WTC11 (cell line): ENCODE data around the gene TARDBP. TPM values are rescaled to one million over a fixed set of nuclear protein-coding genes. Genes with fewer than 3 reads are reported as not detected.

ENCODE experiments used
- ATAC-seq: fragments of 200-7000 bp; cut with Tn5 transposase; 2 replicates; pipeline ENCODE4 v1.10.0; 2021; ENCODE audit warnings: mild to moderate bottlenecking, moderate library complexity
- CTCF ChIA-PET: fragments of 300-600 bp; sonication (Branson Sonifier 250); formaldehyde crosslinking; loops from one replicate; lab custom pipeline; 2021; ENCODE audit warnings: antibody characterized with exemption; lab: Charles Lee
- POLR2A ChIA-PET: fragments of 350-600 bp; sonication (Branson Sonifier 250); formaldehyde crosslinking; loops from one replicate; lab custom pipeline; 2021; ENCODE audit warnings: antibody characterized with exemption; lab: Charles Lee
- DNase-seq: peaks from one replicate; pipeline ENCODE4 v3.0.0; 2021; ENCODE audit warnings: low spot score
- H3K27ac Mint-ChIP-seq: 2 replicates; pipeline ENCODE4 v1.8.0; 2021; ENCODE audit warnings: mixed read lengths
- H3K27me3 Mint-ChIP-seq: 2 replicates; pipeline ENCODE4 v1.8.0; 2021; ENCODE audit warnings: low read depth, mild to moderate bottlenecking, moderate library complexity, mixed read lengths
- H3K36me3 Mint-ChIP-seq: 2 replicates; pipeline ENCODE4 v1.8.0; 2021; ENCODE audit warnings: mixed read lengths
- H3K4me1 Mint-ChIP-seq: 2 replicates; pipeline ENCODE4 v1.8.0; 2022; ENCODE audit warnings: mixed read lengths
- H3K4me3 Mint-ChIP-seq: 2 replicates; pipeline ENCODE4 v1.8.0; 2021; ENCODE audit warnings: mild to moderate bottlenecking, moderate library complexity, mixed read lengths
- H3K9me3 Mint-ChIP-seq: 2 replicates; pipeline ENCODE4 v1.8.0; 2021; ENCODE audit warnings: mixed read lengths
- GRHL2 ChIP-seq: fragments of 250-450 bp; sonication (Bioruptor Pico); IDR thresholded peaks from 2 replicates; pipeline ENCODE4 v1.8.0; 2022; ENCODE audit warnings: mild to moderate bottlenecking, moderate library complexity; ENCODE audit not compliant: insufficient replicate concordance, severe bottlenecking
- NR2C2 ChIP-seq: sonication (generic); formaldehyde crosslinking; IDR thresholded peaks from 2 replicates; pipeline ENCODE4 v1.8.0; 2022; ENCODE audit warnings: mild to moderate bottlenecking, missing genetic modification reagents
- OVOL2 ChIP-seq: fragments of 250-450 bp; sonication (Bioruptor Pico); IDR thresholded peaks from 2 replicates; pipeline ENCODE4 v1.9.0; 2021; ENCODE audit warnings: mild to moderate bottlenecking, borderline replicate concordance
- PRRX2 ChIP-seq: fragments of 250-450 bp; sonication (Bioruptor Pico); IDR thresholded peaks from 2 replicates; pipeline ENCODE4 v1.8.0; 2021; ENCODE audit warnings: mild to moderate bottlenecking
- SMAD3 ChIP-seq: sonication (generic); formaldehyde crosslinking; IDR thresholded peaks from 2 replicates; pipeline ENCODE4 v1.8.0; 2022; ENCODE audit warnings: missing genetic modification reagents, mild to moderate bottlenecking, borderline replicate concordance
- TCF7 ChIP-seq: sonication (generic); formaldehyde crosslinking; IDR thresholded peaks from 2 replicates; pipeline ENCODE4 v1.8.0; 2022; ENCODE audit warnings: mild to moderate bottlenecking, low read depth, missing genetic modification reagents, moderate library complexity
- ZNF121 ChIP-seq: sonication (generic); formaldehyde crosslinking; IDR thresholded peaks from 2 replicates; pipeline ENCODE4 v1.8.0; 2023; ENCODE audit warnings: missing genetic modification reagents
- ZNF232 ChIP-seq: sonication (generic); formaldehyde crosslinking; IDR thresholded peaks from 2 replicates; pipeline ENCODE4 v1.8.0; 2022; ENCODE audit warnings: mild to moderate bottlenecking, missing genetic modification reagents
- ZNF671 ChIP-seq: fragments of 250-450 bp; sonication (Bioruptor Pico); IDR thresholded peaks from 2 replicates; pipeline ENCODE4 v1.8.0; 2021; ENCODE audit warnings: mild to moderate bottlenecking
- total RNA-seq: library from RNA; stranded (reverse); gene quantifications from 3 replicates; pipeline ENCODE4 v1.2.3, GENCODE V29; 2021
- TF ChIP-seq, protein P1 (sequence below): sonication (generic); formaldehyde crosslinking; IDR thresholded peaks from 2 replicates; pipeline ENCODE4 v1.8.1; 2023; ENCODE audit warnings: mild to moderate bottlenecking, moderate library complexity, missing genetic modification reagents
- TF ChIP-seq, protein P2 (sequence below): sonication (generic); formaldehyde crosslinking; IDR thresholded peaks from 2 replicates; pipeline ENCODE4 v1.8.1; 2022; ENCODE audit warnings: low read depth, mild to moderate bottlenecking, moderate library complexity, missing genetic modification reagents, borderline replicate concordance
- TF ChIP-seq, protein P3 (sequence below): sonication (generic); formaldehyde crosslinking; IDR thresholded peaks from 2 replicates; pipeline ENCODE4 v1.8.0; 2022; ENCODE audit warnings: missing genetic modification reagents
- TF ChIP-seq, protein P4 (sequence below): fragments of 250-450 bp; sonication (Bioruptor Pico); IDR thresholded peaks from 2 replicates; pipeline ENCODE4 v2.1.2; 2022; ENCODE audit warnings: mild to moderate bottlenecking, moderate library complexity
- TF ChIP-seq, protein P5 (sequence below): sonication (generic); formaldehyde crosslinking; IDR thresholded peaks from 2 replicates; pipeline ENCODE4 v1.8.1; 2022; ENCODE audit warnings: mild to moderate bottlenecking, missing genetic modification reagents, moderate library complexity, borderline replicate concordance
- TF ChIP-seq, protein P6 (sequence below): sonication (generic); formaldehyde crosslinking; IDR thresholded peaks from 2 replicates; pipeline ENCODE4 v1.8.1; 2023; ENCODE audit warnings: mild to moderate bottlenecking, missing genetic modification reagents, borderline replicate concordance
- TF ChIP-seq, protein P7 (sequence below): fragments of 250-450 bp; sonication (Bioruptor Pico); IDR thresholded peaks from 2 replicates; pipeline ENCODE4 v1.9.0; 2021; ENCODE audit warnings: mild to moderate bottlenecking

Gene TARDBP
- total RNA-seq, 1 experiment from 2014 or later, result 228 TPM

DNA sequence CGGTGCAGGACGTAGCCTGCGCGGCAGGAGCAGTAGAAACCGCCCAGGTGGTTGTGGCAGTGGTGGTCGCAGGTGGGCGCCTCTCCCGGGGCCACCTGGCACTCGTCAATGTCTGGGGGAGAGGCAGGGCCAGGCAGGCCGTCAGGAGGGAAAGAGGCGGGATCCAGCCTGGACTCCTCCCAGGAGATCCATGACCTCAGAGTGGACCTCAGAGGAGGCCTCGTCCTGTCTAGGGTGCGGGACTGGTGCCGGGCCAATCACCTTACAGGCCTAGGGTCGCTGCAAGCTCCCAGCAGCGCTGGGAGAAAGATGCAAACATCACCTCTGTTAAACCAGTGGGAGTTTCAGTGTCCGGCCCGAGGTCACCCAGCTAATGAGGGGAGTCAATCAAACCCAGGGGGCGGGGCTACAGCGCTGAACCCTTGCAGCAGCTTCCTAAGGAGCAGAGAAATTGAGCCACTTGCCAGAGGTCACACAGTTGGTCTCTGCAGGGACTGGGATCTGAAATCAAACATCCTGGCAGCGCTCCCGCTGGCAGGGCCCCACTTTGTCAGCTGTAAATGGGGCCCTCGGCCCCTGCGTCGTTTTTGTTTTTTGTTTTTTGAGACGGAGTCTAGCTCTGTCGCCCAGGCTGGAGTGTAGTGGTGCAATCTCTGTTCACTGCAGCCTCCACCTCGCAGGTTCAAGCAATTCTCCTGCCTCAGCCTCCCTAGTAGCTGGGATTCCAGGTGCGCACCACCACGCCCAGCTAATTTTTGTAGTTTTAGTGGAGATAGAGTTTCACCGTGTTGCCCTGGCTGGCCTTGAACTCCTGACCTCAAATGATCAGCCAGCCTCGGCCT is 33.2 kb downstream of the TARDBP start:
- TF ChIP-seq OVOL2 (CRISPR knock-in tag), result no peak
- TF ChIP-seq, protein P1, sequence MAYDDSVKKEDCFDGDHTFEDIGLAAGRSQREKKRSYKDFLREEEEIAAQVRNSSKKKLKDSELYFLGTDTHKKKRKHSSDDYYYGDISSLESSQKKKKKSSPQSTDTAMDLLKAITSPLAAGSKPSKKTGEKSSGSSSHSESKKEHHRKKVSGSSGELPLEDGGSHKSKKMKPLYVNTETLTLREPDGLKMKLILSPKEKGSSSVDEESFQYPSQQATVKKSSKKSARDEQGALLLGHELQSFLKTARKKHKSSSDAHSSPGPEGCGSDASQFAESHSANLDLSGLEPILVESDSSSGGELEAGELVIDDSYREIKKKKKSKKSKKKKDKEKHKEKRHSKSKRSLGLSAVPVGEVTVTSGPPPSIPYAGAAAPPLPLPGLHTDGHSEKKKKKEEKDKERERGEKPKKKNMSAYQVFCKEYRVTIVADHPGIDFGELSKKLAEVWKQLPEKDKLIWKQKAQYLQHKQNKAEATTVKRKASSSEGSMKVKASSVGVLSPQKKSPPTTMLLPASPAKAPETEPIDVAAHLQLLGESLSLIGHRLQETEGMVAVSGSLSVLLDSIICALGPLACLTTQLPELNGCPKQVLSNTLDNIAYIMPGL (CRISPR knock-in tag), result 0 out of 2 replicates have a peak, but pooled peaks have one; percentile 26
- TF ChIP-seq, all 79 proteins: peak for 1
- H3K4me3 Mint-ChIP-seq, result peak overlapping the region; percentile 57
- H3K27me3 Mint-ChIP-seq, result no peaks in the 10 kb centered on the region
- no peaks in the 10 kb centered on the region for H3K9me3 Mint-ChIP-seq
- DNase-seq (peak; percentile 83), ATAC-seq (peak; percentile 95)
- ChIA-PET CTCF (interaction anchor here (0.6 to 3.6 kb wide), 7 partner anchors 8 to 126 kb away, joined by 3 to 49 read pairs (median 5); partner anchors contain the start of gene SRM), POLR2A (interaction anchor here (0.5 to 1.4 kb wide), 2 partner anchors 11 to 76 kb away, joined by 3 to 6 read pairs; no protein-coding TSS in a partner anchor)
- H3K27ac Mint-ChIP-seq, result peak overlapping the region; percentile 85; the same call in 1 of the 2 replicates
- no peaks in the 10 kb centered on the region for H3K36me3 Mint-ChIP-seq
- peaks cover 6% of the 10 kb centered on the region for H3K4me1 Mint-ChIP-seq

DNA sequence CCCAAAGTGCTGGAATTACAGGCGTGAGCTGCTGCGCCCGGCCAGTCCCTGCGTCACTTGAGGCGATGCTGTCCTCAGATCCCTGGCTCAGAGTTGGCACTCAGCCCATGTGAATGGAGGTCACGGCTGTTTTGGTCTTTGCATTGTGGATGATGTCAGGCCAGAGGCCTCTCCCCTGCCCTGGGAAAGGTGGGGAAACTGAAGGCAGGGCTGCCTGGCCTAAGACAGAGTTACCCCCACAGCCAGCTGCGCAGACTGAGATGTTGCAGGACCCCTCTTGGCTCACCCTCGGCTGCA is 33.8 kb downstream of the TARDBP start:
- no peaks in the 10 kb centered on the region for H3K27me3 Mint-ChIP-seq
- ATAC-seq (no peak), DNase-seq (no peak)
- H3K36me3 Mint-ChIP-seq, result no peaks in the 10 kb centered on the region
- CTCF ChIA-PET, result interaction anchor here (0.6 to 3.6 kb wide), 6 partner anchors 8 to 125 kb away, joined by 3 to 49 read pairs (median 7); partner anchors contain the start of gene SRM
- peaks cover 6% of the 10 kb centered on the region for H3K4me1 Mint-ChIP-seq
- no peak overlapping the region for H3K27ac Mint-ChIP-seq
- no peak overlapping the region for H3K4me3 Mint-ChIP-seq
- POLR2A ChIA-PET, result interaction anchor here (1.4 kb wide), 1 partner anchor 10 kb away, joined by 3 read pairs; no protein-coding TSS in a partner anchor
- H3K9me3 Mint-ChIP-seq, result no peaks in the 10 kb centered on the region
- TF ChIP-seq GRHL2 (CRISPR knock-in tag) (no peak), PRRX2 (no peak), TCF7 (CRISPR knock-in tag) (no peak), ZNF121 (CRISPR knock-in tag) (no peak), NR2C2 (CRISPR knock-in tag) (no peak), SMAD3 (CRISPR knock-in tag) (no peak), ZNF671 (CRISPR knock-in tag) (no peak), ZNF232 (no peak)
- TF ChIP-seq, protein P2, sequence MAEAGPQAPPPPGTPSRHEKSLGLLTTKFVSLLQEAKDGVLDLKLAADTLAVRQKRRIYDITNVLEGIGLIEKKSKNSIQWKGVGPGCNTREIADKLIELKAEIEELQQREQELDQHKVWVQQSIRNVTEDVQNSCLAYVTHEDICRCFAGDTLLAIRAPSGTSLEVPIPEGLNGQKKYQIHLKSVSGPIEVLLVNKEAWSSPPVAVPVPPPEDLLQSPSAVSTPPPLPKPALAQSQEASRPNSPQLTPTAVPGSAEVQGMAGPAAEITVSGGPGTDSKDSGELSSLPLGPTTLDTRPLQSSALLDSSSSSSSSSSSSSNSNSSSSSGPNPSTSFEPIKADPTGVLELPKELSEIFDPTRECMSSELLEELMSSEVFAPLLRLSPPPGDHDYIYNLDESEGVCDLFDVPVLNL (CRISPR knock-in tag), result no peak
- TF ChIP-seq, protein P3, sequence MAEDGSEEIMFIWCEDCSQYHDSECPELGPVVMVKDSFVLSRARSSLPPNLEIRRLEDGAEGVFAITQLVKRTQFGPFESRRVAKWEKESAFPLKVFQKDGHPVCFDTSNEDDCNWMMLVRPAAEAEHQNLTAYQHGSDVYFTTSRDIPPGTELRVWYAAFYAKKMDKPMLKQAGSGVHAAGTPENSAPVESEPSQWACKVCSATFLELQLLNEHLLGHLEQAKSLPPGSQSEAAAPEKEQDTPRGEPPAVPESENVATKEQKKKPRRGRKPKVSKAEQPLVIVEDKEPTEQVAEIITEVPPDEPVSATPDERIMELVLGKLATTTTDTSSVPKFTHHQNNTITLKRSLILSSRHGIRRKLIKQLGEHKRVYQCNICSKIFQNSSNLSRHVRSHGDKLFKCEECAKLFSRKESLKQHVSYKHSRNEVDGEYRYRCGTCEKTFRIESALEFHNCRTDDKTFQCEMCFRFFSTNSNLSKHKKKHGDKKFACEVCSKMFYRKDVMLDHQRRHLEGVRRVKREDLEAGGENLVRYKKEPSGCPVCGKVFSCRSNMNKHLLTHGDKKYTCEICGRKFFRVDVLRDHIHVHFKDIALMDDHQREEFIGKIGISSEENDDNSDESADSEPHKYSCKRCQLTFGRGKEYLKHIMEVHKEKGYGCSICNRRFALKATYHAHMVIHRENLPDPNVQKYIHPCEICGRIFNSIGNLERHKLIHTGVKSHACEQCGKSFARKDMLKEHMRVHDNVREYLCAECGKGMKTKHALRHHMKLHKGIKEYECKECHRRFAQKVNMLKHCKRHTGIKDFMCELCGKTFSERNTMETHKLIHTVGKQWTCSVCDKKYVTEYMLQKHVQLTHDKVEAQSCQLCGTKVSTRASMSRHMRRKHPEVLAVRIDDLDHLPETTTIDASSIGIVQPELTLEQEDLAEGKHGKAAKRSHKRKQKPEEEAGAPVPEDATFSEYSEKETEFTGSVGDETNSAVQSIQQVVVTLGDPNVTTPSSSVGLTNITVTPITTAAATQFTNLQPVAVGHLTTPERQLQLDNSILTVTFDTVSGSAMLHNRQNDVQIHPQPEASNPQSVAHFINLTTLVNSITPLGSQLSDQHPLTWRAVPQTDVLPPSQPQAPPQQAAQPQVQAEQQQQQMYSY (CRISPR knock-in tag), result no peak
- TF ChIP-seq, protein P4, sequence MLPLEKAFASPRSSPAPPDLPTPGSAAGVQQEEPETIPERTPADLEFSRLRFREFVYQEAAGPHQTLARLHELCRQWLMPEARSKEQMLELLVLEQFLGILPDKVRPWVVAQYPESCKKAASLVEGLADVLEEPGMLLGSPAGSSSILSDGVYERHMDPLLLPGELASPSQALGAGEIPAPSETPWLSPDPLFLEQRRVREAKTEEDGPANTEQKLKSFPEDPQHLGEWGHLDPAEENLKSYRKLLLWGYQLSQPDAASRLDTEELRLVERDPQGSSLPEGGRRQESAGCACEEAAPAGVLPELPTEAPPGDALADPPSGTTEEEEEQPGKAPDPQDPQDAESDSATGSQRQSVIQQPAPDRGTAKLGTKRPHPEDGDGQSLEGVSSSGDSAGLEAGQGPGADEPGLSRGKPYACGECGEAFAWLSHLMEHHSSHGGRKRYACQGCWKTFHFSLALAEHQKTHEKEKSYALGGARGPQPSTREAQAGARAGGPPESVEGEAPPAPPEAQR (CRISPR knock-in tag), result no peak
- TF ChIP-seq, protein P5, sequence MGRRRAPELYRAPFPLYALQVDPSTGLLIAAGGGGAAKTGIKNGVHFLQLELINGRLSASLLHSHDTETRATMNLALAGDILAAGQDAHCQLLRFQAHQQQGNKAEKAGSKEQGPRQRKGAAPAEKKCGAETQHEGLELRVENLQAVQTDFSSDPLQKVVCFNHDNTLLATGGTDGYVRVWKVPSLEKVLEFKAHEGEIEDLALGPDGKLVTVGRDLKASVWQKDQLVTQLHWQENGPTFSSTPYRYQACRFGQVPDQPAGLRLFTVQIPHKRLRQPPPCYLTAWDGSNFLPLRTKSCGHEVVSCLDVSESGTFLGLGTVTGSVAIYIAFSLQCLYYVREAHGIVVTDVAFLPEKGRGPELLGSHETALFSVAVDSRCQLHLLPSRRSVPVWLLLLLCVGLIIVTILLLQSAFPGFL, result no peak
- TF ChIP-seq, protein P6, sequence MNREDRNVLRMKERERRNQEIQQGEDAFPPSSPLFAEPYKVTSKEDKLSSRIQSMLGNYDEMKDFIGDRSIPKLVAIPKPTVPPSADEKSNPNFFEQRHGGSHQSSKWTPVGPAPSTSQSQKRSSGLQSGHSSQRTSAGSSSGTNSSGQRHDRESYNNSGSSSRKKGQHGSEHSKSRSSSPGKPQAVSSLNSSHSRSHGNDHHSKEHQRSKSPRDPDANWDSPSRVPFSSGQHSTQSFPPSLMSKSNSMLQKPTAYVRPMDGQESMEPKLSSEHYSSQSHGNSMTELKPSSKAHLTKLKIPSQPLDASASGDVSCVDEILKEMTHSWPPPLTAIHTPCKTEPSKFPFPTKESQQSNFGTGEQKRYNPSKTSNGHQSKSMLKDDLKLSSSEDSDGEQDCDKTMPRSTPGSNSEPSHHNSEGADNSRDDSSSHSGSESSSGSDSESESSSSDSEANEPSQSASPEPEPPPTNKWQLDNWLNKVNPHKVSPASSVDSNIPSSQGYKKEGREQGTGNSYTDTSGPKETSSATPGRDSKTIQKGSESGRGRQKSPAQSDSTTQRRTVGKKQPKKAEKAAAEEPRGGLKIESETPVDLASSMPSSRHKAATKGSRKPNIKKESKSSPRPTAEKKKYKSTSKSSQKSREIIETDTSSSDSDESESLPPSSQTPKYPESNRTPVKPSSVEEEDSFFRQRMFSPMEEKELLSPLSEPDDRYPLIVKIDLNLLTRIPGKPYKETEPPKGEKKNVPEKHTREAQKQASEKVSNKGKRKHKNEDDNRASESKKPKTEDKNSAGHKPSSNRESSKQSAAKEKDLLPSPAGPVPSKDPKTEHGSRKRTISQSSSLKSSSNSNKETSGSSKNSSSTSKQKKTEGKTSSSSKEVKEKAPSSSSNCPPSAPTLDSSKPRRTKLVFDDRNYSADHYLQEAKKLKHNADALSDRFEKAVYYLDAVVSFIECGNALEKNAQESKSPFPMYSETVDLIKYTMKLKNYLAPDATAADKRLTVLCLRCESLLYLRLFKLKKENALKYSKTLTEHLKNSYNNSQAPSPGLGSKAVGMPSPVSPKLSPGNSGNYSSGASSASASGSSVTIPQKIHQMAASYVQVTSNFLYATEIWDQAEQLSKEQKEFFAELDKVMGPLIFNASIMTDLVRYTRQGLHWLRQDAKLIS (CRISPR knock-in tag), result no peak
- TF ChIP-seq, protein P7, sequence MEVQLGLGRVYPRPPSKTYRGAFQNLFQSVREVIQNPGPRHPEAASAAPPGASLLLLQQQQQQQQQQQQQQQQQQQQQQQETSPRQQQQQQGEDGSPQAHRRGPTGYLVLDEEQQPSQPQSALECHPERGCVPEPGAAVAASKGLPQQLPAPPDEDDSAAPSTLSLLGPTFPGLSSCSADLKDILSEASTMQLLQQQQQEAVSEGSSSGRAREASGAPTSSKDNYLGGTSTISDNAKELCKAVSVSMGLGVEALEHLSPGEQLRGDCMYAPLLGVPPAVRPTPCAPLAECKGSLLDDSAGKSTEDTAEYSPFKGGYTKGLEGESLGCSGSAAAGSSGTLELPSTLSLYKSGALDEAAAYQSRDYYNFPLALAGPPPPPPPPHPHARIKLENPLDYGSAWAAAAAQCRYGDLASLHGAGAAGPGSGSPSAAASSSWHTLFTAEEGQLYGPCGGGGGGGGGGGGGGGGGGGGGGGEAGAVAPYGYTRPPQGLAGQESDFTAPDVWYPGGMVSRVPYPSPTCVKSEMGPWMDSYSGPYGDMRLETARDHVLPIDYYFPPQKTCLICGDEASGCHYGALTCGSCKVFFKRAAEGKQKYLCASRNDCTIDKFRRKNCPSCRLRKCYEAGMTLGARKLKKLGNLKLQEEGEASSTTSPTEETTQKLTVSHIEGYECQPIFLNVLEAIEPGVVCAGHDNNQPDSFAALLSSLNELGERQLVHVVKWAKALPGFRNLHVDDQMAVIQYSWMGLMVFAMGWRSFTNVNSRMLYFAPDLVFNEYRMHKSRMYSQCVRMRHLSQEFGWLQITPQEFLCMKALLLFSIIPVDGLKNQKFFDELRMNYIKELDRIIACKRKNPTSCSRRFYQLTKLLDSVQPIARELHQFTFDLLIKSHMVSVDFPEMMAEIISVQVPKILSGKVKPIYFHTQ (CRISPR knock-in tag), result no peak
